ENCODE measurements around the gene RPH3AL. TPM values are rescaled to one million over a fixed set of nuclear protein-coding genes. Genes with fewer than 3 reads are reported as not detected.

Gene RPH3AL
- total and polyA plus RNA-seq, 2 of the 8 experiments (the other 6 are each of a cell fraction or from before 2014, with no cell fraction given), result 5.6 to 5.8 TPM

DNA sequence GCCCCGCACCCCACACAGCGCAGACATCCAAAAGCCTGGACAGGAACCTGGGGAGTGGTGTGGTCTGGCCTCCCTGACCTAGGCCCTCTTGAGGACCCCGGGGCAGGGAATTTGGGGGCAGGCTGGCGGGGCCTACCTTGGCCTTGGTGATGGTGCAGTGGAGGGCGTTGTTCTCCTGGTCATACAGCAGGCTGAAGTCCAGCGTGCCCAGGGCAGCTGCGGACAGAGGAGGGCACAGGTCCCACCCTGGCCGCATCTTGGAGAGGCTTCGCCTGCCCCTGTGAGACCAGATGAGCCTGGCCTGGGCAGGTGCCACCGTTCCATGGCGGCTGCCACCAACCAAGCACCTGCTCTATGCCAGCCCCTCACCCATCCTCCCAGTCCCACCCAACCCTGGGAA, 180.2 kb downstream of the RPH3AL start (continued):
- TF ChIP-seq, protein P1, sequence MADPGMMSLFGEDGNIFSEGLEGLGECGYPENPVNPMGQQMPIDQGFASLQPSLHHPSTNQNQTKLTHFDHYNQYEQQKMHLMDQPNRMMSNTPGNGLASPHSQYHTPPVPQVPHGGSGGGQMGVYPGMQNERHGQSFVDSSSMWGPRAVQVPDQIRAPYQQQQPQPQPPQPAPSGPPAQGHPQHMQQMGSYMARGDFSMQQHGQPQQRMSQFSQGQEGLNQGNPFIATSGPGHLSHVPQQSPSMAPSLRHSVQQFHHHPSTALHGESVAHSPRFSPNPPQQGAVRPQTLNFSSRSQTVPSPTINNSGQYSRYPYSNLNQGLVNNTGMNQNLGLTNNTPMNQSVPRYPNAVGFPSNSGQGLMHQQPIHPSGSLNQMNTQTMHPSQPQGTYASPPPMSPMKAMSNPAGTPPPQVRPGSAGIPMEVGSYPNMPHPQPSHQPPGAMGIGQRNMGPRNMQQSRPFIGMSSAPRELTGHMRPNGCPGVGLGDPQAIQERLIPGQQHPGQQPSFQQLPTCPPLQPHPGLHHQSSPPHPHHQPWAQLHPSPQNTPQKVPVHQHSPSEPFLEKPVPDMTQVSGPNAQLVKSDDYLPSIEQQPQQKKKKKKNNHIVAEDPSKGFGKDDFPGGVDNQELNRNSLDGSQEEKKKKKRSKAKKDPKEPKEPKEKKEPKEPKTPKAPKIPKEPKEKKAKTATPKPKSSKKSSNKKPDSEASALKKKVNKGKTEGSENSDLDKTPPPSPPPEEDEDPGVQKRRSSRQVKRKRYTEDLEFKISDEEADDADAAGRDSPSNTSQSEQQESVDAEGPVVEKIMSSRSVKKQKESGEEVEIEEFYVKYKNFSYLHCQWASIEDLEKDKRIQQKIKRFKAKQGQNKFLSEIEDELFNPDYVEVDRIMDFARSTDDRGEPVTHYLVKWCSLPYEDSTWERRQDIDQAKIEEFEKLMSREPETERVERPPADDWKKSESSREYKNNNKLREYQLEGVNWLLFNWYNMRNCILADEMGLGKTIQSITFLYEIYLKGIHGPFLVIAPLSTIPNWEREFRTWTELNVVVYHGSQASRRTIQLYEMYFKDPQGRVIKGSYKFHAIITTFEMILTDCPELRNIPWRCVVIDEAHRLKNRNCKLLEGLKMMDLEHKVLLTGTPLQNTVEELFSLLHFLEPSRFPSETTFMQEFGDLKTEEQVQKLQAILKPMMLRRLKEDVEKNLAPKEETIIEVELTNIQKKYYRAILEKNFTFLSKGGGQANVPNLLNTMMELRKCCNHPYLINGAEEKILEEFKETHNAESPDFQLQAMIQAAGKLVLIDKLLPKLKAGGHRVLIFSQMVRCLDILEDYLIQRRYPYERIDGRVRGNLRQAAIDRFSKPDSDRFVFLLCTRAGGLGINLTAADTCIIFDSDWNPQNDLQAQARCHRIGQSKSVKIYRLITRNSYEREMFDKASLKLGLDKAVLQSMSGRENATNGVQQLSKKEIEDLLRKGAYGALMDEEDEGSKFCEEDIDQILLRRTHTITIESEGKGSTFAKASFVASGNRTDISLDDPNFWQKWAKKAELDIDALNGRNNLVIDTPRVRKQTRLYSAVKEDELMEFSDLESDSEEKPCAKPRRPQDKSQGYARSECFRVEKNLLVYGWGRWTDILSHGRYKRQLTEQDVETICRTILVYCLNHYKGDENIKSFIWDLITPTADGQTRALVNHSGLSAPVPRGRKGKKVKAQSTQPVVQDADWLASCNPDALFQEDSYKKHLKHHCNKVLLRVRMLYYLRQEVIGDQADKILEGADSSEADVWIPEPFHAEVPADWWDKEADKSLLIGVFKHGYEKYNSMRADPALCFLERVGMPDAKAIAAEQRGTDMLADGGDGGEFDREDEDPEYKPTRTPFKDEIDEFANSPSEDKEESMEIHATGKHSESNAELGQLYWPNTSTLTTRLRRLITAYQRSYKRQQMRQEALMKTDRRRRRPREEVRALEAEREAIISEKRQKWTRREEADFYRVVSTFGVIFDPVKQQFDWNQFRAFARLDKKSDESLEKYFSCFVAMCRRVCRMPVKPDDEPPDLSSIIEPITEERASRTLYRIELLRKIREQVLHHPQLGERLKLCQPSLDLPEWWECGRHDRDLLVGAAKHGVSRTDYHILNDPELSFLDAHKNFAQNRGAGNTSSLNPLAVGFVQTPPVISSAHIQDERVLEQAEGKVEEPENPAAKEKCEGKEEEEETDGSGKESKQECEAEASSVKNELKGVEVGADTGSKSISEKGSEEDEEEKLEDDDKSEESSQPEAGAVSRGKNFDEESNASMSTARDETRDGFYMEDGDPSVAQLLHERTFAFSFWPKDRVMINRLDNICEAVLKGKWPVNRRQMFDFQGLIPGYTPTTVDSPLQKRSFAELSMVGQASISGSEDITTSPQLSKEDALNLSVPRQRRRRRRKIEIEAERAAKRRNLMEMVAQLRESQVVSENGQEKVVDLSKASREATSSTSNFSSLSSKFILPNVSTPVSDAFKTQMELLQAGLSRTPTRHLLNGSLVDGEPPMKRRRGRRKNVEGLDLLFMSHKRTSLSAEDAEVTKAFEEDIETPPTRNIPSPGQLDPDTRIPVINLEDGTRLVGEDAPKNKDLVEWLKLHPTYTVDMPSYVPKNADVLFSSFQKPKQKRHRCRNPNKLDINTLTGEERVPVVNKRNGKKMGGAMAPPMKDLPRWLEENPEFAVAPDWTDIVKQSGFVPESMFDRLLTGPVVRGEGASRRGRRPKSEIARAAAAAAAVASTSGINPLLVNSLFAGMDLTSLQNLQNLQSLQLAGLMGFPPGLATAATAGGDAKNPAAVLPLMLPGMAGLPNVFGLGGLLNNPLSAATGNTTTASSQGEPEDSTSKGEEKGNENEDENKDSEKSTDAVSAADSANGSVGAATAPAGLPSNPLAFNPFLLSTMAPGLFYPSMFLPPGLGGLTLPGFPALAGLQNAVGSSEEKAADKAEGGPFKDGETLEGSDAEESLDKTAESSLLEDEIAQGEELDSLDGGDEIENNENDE (IDR thresholded peaks at IDR 0.05; ENCODE audit: insufficient replicate concordance, low read length), result no peak
- TF ChIP-seq SRF (IDR thresholded peaks at IDR 0.05; ENCODE audit: low read depth, low read length) (no peak), TAF7 (optimal IDR thresholded peaks at IDR 0.05; ENCODE audit: borderline replicate concordance, low read depth, low read length) (no peak), SIN3A (conservative IDR thresholded peaks at IDR 0.05 in 1 of 2, IDR thresholded peaks at IDR 0.05 in 1 of 2; ENCODE audit: low read depth in 1 of 2, low read length in 2 of 2) (no peak)

Data from H1 (cell line).